Measurements from ENCODE around the gene KCTD15.

Gene KCTD15

DNA sequence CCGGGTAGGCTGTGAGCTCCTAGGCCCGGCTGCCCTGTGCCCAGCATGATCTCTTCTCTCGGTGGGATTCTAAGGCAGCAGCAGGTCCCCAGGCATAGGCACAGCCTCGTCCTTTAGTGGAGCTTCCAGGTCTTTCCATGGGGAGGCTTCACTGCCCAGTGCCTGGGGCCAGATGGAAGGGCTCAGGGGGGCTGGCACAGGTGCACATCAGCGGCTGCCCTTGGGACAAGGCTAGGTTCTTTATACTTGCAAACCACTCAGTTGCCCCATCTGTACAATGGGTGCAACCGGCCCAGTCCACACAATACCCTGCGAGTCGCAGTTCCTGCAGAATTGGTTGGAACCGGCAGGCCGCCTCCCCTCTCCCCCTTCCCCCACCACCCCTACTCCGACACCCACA, 14.2 kb downstream of the KCTD15 start:
- TF ChIP-seq, protein P1, sequence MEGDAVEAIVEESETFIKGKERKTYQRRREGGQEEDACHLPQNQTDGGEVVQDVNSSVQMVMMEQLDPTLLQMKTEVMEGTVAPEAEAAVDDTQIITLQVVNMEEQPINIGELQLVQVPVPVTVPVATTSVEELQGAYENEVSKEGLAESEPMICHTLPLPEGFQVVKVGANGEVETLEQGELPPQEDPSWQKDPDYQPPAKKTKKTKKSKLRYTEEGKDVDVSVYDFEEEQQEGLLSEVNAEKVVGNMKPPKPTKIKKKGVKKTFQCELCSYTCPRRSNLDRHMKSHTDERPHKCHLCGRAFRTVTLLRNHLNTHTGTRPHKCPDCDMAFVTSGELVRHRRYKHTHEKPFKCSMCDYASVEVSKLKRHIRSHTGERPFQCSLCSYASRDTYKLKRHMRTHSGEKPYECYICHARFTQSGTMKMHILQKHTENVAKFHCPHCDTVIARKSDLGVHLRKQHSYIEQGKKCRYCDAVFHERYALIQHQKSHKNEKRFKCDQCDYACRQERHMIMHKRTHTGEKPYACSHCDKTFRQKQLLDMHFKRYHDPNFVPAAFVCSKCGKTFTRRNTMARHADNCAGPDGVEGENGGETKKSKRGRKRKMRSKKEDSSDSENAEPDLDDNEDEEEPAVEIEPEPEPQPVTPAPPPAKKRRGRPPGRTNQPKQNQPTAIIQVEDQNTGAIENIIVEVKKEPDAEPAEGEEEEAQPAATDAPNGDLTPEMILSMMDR (IDR thresholded peaks at IDR 0.05; ENCODE audit: extremely low read depth, missing control alignments), result no peak
- no peak for DNase-seq (ENCODE audit: low spot score)

DNA sequence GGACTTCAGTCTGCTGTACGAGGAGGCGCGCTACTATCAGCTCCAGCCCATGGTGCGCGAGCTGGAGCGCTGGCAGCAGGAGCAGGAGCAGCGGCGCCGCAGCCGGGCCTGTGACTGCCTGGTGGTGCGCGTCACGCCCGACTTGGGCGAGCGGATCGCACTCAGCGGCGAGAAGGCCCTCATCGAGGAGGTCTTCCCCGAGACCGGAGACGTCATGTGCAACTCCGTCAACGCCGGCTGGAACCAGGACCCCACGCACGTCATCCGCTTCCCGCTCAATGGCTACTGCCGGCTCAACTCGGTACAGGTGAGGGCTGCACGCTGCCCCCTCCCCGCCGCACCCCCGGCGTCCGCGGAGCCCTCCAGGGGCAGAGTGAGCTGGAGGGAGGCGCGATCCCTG, 14.6 kb downstream of the KCTD15 start:
- TF ChIP-seq, protein P1 (IDR thresholded peaks at IDR 0.05; ENCODE audit: extremely low read depth, missing control alignments), result no peak
- DNase-seq (ENCODE audit: low spot score), result no peak

DNA sequence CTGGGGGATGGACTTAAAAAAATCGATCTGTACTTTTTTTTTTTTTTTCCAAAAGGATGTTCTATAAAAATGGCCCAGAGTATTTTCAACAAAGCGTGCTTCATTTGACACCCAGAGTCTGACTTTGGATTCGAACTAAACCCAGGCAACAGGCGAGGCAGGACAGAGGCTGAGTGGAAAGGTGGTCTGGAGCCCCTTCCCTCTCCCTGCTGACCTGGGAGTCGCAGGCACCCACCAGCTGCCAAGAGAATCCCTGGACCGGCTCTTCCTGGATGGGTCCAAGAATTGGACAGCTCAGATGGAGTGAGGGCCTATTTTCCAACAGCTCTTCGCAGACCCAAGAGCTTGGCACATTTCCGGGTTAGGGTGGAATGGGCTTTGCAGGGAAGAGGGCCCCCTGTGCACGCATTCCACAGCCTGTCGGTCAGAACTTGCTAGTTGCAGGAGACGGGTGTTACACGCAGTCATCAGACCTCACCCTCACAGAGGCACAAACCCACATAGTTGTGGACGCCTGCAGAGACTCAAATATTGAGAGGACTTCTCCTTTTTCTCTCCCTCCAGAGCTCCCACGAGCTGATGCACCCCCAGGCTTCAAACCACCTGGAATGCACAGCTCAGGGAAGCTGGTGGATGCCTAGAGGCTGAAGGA, 15.2 kb downstream of the KCTD15 start:
- DNase-seq (ENCODE audit: low spot score), result no peak
- TF ChIP-seq, protein P1 (IDR thresholded peaks at IDR 0.05; ENCODE audit: extremely low read depth, missing control alignments), result no peak

DNA sequence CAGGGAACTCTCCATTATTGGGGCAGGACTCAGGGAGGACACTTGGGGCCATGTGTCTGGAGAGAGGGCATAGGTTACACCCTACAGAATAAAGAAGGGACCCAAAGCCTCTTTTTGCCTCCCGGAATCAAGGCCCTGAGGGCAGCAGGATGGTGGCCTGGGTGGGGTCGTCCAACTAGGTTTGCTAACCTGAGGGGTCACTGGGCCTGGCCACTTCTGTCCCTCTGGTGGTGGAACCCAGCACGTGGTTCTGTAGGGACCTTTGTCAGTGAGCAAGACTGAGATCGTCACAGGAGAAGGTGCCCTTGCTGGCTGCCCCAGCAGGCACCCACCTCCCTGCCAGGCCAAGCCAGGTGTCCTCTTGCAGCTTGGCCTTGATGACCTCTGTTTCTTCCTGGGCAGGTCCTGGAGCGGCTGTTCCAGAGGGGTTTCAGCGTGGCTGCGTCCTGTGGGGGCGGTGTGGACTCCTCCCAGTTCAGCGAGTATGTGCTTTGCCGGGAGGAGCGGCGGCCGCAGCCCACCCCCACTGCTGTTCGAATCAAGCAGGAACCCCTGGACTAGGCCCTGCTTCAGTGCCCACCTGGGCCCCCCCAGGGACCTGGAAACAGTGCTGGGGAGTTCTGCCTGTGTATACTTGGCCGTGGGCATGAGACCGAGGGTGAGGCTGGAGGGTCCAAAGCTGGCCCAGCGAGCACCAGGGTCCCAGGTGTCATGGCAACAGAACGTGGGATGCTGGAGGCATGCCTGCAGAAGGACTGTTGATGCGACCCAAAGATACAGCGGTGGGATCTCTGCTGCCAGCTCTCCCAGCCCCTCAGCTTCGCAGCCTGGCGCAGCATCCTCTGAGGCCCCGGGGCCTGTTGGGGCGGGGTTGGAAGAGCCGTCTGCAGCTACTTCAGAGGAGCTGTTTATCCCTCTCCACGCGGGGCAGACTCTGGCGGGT, 16.0 kb downstream of the KCTD15 start:
- TF ChIP-seq, protein P1 (IDR thresholded peaks at IDR 0.05; ENCODE audit: extremely low read depth, missing control alignments), result no peak

DNA sequence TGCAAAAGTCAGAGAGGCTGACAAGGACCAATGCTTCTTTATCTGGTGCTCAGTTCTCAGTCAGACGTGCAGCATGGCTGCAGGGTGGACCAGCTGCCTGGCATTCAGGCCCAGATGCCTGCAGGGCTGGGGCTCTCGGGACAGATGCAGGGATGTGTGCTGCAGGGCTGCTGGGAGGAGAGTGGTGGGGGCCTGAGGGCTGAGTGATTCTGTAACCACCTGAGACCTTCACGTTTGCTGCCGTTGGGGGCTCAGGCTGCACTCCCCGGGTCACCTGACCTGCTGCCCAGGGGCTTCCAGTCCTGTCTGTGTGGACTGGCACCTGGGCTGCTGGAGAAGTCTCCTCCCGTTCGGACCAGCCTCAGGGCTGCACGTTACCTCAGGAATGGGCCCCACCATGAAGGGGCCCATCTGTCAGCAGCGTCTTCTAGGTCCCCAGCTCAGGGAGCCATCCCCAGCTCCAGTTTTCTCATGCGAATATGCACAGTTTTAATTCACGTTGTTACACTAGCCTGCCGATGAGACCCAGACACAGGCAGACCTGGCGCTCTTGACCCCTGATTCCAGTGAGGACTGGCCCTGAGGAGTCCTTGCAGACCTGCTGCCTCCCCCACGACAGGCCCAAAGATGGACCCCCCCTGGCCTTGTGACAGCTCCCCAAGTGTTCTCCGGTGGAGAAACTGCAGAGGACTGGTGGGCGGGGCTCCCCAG, 16.9 kb downstream of the KCTD15 start:
- TF ChIP-seq, protein P1 (IDR thresholded peaks at IDR 0.05; ENCODE audit: extremely low read depth, missing control alignments), result no peak
- DNase-seq (ENCODE audit: low spot score), result no peak

More for the DNA sequence above, 16.0 kb downstream of the KCTD15 start:
- no peak for DNase-seq (ENCODE audit: low spot score)

DNA sequence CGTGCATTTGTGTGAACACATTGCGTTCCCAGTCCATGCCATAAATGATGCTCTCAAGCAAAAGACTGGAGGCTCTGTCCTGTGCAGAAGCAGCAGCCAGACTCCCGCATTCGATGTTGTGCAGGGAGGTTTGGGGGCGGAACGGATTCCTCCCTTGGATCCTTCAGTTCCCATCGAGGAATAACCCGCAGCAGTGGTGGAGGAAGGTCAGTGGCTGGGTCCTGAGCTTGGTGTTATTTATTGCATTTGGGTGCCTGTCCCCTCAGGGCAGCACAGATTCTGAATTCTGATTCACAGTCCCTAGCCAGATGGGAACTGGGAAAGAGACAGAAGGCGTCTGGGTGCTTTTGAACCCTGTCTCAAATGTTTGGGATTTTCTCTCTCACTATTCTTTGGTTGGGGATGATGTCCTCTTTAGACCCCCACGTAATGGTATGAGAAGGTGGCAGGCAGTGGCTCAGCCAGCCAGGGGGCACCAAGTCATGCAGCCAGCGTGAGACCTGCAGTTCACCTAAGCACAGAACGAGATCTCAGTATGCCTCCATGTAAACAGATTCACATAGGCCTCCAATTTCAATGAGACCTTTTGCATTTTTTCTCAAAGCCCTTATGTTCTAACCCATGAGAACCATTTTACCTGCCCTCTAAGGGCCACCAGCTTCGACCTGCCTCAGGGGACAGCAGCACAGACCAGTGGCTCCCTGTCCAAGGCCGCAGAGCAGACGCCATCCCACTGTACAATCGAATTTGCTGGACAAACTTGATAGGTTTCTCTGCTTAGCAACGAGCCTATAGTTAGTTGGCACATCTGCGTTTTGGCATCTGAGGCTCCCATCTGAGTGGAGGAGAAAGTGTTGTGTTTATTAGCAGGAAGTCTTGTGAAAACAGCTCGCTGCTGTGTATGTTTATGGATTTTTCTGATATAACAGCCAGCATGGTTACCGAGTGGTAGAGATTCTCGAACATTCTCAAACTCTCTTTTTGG, 17.8 kb downstream of the KCTD15 start:
- TF ChIP-seq, protein P1 (IDR thresholded peaks at IDR 0.05; ENCODE audit: extremely low read depth, missing control alignments), result no peak
- DNase-seq (ENCODE audit: low spot score), result no peak
